T-helper 9 cell (primary cell): ENCODE data around the gene CT45A2.
"Not testable (repeated sequence)": the region's sequence is repeated elsewhere in the genome, so short reads cannot be mapped to it uniquely, and the experiment has no call there.

ENCODE experiments used
- DNase-seq: peaks from one replicate; pipeline ENCODE4 v3.0.0-alpha.2; 2020
- total RNA-seq, 2 donors: gene quantifications; one replicate each; lab custom pipeline; 2026; lab: John Stamatoyannopoulos, UW

CT45A2 gene, protein sequence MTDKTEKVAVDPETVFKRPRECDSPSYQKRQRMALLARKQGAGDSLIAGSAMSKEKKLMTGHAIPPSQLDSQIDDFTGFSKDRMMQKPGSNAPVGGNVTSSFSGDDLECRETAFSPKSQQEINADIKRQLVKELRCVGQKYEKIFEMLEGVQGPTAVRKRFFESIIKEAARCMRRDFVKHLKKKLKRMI
- total RNA-seq, result 0 reads per million in 2 donors

DNA sequence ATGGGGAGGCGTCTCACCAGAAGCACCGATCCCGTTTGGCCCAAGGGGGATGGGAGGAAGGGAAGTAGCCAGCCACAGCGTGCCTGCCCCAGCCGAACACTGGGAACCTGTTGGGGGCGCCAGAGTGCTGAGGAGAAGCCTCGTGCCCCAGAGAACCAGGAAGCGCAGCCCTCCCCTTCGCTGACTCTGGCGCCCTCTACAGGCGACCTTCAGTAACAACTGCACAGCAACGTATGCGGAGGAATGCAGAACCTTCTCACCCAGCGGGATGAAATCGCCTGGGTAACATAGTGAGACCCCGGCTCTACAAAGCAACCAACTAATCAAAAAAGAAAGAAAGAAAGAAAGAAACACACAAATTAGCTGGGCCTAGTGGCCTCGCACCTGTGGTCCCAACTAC is at the start of gene CT45A2:
TSS of gene CT45A2 (minus strand) at position 101 of the 400 bp plus-strand sequence. CDS start 3,747 bp downstream, outside the sequence.
- DNase-seq, result not testable (repeated sequence)

DNA sequence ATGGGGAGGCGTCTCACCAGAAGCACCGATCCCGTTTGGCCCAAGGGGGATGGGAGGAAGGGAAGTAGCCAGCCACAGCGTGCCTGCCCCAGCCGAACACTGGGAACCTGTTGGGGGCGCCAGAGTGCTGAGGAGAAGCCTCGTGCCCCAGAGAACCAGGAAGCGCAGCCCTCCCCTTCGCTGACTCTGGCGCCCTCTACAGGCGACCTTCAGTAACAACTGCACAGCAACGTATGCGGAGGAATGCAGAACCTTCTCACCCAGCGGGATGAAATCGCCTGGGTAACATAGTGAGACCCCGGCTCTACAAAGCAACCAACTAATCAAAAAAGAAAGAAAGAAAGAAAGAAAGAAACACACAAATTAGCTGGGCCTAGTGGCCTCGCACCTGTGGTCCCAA is 34.6 kb upstream of the CT45A2 start, which contains the start of gene CT45A8:
TSS of gene CT45A8 (minus strand) at position 101 of the 400 bp plus-strand sequence. CDS start 3,755 bp downstream, outside the sequence.
- DNase-seq, result not testable (repeated sequence)

DNA sequence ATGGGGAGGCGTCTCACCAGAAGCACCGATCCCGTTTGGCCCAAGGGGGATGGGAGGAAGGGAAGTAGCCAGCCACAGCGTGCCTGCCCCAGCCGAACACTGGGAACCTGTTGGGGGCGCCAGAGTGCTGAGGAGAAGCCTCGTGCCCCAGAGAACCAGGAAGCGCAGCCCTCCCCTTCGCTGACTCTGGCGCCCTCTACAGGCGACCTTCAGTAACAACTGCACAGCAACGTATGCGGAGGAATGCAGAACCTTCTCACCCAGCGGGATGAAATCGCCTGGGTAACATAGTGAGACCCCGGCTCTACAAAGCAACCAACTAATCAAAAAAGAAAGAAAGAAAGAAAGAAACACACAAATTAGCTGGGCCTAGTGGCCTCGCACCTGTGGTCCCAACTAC is 17.4 kb upstream of the CT45A2 start, which contains the start of gene CT45A7:
TSS of gene CT45A7 (minus strand) at position 101 of the 400 bp plus-strand sequence. CDS start 3,747 bp downstream, outside the sequence.
- not testable (repeated sequence) for DNase-seq

DNA sequence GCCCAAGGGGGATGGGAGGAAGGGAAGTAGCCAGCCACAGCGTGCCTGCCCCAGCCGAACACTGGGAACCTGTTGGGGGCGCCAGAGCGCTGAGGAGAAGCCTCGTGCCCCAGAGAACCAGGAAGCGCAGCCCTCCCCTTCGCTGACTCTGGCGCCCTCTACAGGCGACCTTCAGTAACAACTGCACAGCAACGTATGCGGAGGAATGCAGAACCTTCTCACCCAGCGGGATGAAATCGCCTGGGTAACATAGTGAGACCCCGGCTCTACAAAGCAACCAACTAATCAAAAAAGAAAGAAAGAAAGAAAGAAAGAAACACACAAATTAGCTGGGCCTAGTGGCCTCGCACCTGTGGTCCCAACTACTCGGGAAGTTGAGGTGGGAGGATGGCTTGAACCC is 17.1 kb downstream of the CT45A2 start, which contains the start of gene CT45A6:
TSS of gene CT45A6 (minus strand) at position 101 of the 400 bp plus-strand sequence. CDS start 3,794 bp downstream, outside the sequence.
- not testable (repeated sequence) for DNase-seq

DNA sequence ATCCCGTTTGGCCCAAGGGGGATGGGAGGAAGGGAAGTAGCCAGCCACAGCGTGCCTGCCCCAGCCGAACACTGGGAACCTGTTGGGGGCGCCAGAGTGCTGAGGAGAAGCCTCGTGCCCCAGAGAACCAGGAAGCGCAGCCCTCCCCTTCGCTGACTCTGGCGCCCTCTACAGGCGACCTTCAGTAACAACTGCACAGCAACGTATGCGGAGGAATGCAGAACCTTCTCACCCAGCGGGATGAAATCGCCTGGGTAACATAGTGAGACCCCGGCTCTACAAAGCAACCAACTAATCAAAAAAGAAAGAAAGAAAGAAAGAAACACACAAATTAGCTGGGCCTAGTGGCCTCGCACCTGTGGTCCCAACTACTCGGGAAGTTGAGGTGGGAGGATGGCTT is 34.4 kb downstream of the CT45A2 start, which contains the start of gene CT45A5:
TSS of gene CT45A5 (minus strand) at position 101 of the 400 bp plus-strand sequence. CDS start 3,774 bp downstream, outside the sequence.
- not testable (repeated sequence) for DNase-seq

DNA sequence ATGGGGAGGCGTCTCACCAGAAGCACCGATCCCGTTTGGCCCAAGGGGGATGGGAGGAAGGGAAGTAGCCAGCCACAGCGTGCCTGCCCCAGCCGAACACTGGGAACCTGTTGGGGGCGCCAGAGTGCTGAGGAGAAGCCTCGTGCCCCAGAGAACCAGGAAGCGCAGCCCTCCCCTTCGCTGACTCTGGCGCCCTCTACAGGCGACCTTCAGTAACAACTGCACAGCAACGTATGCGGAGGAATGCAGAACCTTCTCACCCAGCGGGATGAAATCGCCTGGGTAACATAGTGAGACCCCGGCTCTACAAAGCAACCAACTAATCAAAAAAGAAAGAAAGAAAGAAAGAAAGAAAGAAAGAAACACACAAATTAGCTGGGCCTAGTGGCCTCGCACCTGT is 51.7 kb downstream of the CT45A2 start, which contains the start of gene CT45A3:
TSS of gene CT45A3 (minus strand) at position 101 of the 400 bp plus-strand sequence. CDS start 3,747 bp downstream, outside the sequence.
- not testable (repeated sequence) for DNase-seq
